Hippocampal formation (tissue), 2 donors: ENCODE measurements around the gene SHOC1.
"Not testable (repeated sequence)": the region's sequence is repeated elsewhere in the genome, so short reads cannot be mapped to it uniquely, and the experiment has no call there.

Experiments
- DNase-seq, 2 donors: peaks; one replicate each; lab custom pipeline; 2025; lab: John Stamatoyannopoulos, UW

SHOC1 gene

GRCh38 chr9:111794835-111795556 lies at the start of gene SHOC1:
Gene SHOC1 (minus strand): TSS chr9:111794937. CDS start chr9:111791418, 3,519 bp downstream.
- DNase-seq, result no peak

DNA sequence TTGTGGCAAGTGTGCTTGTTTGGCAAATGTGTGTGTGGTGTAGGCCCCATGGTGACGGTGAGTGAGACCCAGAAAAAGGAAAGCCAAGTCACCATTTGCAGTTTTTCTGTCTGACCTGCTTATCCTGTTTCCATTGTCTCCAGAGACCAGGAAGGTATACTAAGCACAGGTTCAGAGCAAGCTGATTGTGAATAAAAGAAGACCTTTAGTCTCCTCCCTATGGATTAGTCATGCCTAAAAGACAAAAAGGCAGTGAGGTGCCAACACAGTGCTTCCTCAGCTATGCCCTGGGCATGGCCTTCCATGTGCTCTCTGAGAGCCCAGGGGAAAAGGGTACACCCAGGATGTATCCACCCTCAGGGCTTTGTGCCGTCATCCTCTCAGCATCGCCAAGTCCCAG lies 49.2 kb upstream of the SHOC1 start:
- no peak for DNase-seq

DNA sequence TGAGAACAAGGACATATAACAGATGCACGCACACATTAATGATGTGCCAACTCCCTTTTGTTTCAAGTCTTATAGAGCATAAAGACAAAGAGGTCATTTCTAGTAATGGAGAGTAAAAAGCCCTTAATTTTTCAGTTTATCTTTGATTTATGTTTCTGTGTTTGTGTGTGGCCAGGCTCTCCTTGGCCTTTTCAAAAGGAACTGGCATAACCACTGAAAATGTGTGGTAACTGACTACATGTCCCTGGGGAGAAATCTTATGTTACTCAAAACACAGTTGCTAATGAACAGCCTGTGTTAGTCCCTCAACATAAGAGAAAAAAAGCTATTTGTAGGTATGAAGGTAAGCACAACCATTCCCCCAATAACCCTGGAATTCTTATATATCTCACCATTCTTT lies 47.6 kb upstream of the SHOC1 start:
- DNase-seq, result no peak

DNA sequence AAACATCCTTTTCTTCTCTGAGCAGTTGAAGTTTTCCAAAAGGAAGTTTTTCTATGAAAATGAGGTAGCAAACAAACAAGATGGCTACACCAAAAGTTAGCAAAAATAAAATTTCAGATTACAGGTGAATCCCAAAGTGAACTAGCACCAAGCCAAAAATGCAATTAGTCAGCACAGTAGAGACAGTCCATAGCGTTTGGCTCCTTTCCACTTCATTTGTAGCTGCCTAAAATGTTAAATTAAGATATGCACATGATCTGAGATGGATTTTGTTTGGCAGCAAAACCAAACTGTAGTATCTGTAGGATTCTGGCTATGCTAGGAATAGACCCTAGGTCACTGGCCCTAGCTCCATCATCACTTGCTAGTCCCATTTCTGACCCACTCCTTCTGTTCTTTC lies 45.7 kb upstream of the SHOC1 start:
- no peak for DNase-seq

GRCh38 chr9:111839987-111840386 lies 45.2 kb upstream of the SHOC1 start:
- no peak for DNase-seq

DNA sequence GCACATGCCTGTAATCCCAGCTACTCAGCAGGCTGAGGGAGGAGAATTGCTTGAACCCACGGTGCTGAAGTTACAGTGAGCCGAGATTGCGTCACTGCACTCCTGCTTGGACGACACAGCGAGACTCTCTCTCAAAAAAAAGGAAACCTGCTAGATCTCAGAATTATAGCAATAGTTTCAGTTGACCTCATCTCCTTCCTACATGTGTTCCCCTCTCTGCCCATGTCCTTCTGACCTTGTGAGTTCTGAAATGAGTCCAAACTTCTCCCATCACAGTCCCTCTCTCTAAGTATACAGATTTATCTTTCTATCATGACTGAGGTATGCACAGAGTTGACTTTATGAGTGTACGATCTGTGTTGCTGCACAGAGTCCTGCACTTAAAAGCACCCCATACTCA lies 44.6 kb upstream of the SHOC1 start:
- no peak for DNase-seq

DNA sequence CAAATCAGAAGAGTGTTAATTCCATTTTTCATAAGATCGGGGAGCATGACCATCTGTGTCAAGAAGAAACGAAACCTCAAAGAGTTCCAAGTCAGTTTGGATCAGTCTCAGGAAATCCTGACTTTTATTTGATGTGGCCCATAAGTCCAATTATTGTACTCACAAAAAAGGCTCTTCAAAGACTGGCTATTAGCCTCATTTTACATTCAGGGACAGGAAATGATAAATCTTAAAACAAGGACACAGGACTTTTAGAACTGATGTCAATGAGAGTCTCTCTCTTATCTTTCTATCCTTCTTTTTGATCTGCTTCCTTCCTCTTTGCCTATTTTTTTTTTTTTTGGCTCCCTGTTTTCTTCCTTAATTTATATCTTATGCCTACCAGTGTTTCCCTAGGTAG lies 43.7 kb upstream of the SHOC1 start:
- no peak for DNase-seq

DNA sequence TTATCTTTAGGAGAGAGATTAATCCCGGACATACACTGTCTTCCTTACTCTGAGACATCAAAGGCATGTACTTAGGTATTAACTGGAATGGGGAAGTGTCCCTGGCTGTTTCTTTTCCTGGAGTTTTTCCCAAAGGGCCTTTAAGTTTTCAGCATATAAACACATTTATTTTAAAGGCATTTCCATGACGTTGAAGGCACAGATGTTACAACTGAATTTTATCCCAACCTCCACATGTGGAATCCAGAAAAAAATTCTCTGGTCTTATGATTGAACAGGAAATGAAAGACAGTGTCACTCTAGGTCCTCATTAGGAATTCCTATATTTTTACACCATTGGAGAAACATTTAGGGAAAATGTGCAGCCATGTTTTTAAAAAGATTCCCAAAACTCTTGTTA lies 41.6 kb upstream of the SHOC1 start:
- no peak for DNase-seq

DNA sequence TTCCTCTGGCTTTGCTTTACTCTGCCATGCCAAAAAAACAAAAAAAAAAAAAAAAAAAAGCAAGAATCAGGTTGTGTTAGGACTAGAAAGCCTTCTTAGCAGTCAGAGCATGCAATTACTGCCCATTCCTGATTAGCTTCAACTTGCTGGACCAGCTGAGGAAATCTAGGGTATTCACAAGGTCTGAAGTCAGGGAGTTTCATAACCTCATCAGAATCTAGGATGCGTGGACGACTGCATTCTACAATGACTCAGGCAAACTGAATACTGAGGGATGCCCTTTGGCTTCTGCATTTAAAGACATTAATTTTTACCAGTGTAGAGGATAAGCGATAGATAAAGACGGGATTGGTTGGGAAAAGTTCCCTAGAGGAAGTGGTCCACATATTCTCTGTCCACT lies 39.2 kb upstream of the SHOC1 start:
- DNase-seq, result no peak

DNA sequence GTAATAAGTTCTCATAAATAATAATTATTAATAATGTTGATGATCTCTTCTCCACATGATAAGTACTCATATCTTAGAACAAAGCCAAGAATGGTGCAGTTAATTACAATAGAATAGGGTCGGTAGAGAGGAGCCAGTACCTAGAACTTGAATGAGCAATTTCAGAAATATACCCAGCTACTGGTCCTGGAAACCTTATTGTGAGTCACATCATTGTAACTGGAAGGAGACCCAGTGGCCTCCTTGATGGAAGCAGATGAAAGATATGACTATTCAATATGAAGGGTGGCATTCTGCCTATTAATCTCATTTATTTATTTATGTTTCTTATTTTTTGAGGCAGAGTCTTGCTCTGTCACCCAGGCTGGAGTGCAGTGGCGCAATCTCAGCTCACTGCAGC lies 37.7 kb upstream of the SHOC1 start:
- no peak for DNase-seq

GRCh38 chr9:111831371-111832108 lies 36.8 kb upstream of the SHOC1 start:
- DNase-seq, result no peak

DNA sequence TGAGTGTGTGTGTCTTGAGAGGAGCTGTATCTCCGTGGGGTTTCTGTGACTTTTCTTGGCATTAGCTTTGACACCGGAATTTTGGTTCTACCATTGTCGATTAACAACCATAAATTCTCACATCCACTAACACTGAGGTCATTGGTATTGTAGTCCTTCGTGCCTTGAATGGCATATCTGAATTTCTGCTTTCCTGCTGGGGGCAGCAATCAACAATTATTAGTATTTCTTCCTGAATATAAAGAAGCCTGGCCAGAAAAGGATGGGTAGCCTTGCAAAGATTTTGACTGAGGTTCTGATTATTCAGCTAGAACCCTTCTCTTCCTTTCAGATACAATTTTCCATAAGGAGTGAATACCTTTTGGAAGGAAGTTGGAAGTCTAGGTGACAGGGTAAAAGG lies 33.5 kb upstream of the SHOC1 start:
- no peak for DNase-seq

GRCh38 chr9:111825468-111826145 lies 30.9 kb upstream of the SHOC1 start:
- no peak for DNase-seq

GRCh38 chr9:111821006-111821528 lies 26.3 kb upstream of the SHOC1 start:
- no peak for DNase-seq

DNA sequence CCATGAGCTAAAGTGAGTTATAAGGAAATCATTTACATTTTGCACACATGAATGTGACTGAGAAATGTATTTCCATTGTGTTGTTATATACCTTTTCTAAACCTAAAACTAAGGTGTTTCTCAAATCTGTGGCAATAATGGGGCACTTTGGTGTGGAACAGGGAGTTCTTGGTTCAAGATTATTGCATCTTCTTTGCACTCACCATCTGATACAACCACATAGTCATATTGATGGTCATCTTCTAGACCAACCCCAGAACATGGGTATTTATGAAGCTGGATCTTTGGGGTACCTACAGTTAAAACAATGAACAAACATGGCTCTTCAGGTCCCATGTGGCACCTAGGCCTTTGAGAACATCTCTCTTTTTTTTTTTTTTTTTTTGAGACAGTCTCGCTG lies 24.6 kb upstream of the SHOC1 start:
- DNase-seq, result no peak

- DNase-seq, result no peak
These were observed 20.7 kb upstream of the SHOC1 start for GRCh38 chr9:111815285-111816070.

DNA sequence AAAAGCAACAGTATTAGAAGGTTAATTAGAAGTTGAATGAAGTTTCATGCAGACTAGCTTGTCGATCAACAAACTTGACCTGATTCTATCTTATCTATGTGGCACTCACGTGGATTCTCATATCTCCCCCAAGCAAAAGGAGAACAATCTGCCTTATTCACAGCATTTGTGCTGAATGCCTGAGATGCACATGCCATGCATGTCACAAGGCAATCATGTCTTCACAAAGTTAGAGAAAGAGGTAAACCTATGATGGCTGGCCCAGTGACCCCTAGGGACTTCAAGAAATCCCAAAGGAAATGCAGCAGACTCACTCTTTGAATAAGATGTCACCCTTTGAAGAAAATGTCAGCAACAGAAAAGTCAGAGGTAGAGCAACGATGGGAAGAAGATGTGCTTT lies 17.6 kb upstream of the SHOC1 start:
- DNase-seq, result no peak

DNA sequence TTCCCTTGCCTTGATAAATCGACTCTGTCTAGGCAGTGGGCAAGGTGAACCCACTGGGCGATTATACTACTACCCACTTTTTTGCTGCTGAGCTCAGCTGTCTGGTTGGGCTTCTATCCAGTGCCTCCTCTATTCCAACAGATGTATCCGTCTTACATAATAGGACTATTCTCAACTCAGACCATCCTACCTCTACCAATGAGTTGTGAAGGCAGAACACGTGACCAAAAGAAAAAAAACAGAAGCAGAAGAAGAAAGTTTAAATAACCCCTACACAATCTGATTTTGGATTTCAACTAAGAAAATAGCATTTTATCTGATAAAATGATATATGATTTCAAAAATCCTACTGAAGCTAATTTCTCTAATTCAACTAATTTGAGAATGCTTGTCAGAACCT lies 16.2 kb upstream of the SHOC1 start:
- no peak for DNase-seq

DNA sequence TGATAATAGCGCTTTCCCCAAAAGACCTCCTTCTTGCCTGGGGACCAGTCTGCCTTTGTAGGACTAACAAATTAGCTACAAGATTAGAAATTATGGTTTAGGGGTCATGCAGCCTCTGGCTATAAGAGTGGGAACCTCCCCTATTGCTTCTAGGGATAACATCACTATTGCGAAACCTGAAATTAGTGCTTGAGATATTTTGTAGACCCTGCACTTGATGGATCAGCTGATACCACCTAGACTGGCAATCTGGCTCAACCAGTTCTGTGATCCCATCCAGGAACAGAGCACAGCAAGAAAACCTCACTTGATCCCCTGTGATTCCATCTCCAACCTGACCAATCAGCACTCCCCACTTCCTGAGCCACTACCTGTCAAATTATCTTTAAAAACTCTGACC lies 15.7 kb upstream of the SHOC1 start:
- DNase-seq, result not testable (repeated sequence)

- DNase-seq, result no peak
These were observed 12.5 kb upstream of the SHOC1 start for GRCh38 chr9:111807197-111807596.

GRCh38 chr9:111806259-111806658 lies 11.5 kb upstream of the SHOC1 start:
- no peak for DNase-seq

DNA sequence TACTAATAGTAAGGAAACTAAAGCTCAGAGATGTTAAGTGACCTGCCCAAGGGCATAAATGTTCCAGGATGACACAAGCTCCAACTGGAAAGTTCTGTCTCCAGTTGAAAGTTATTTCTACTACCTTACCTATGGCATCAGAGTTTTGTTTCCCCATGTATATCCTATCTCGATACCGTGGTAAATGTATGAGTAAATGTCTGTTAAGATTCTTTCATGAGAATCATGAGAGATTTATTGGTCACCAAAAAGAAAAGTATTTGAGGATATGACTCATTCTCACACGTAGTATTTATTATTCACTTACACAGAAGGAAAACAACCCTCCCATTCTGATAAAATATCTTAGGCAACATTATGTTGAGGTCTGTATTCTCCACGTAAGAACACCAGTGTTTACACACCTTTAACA lies 11.1 kb upstream of the SHOC1 start:
- DNase-seq, result no peak
